KMS-11 (cell line): ENCODE measurements around the gene MAP2K5.

ENCODE experiments used
- H2AFZ ChIP-seq: fragments of 200-600 bp; sonication (generic); 2 replicates; pipeline ENCODE4 v1.6.1; 2016; ENCODE audit warnings: antibody characterized with exemption, mixed run types, low read depth
- H3K27ac ChIP-seq: fragments of 200-600 bp; sonication (generic); 2 replicates; pipeline ENCODE4 v1.6.1; 2016; ENCODE audit warnings: mild to moderate bottlenecking, mixed run types
- H3K27me3 ChIP-seq: fragments of 200-600 bp; sonication (generic); 2 replicates; pipeline ENCODE4 v1.6.1; 2017; ENCODE audit warnings: mild to moderate bottlenecking, low read depth, mixed run types, moderate library complexity; ENCODE audit not compliant: insufficient read depth
- H3K36me3 ChIP-seq: fragments of 200-600 bp; sonication (generic); 2 replicates; pipeline ENCODE4 v1.6.1; 2017; ENCODE audit warnings: mild to moderate bottlenecking, mixed run types; ENCODE audit not compliant: insufficient read depth
- H3K4me1 ChIP-seq: fragments of 200-600 bp; sonication (generic); 2 replicates; pipeline ENCODE4 v1.6.1; 2016; ENCODE audit warnings: mild to moderate bottlenecking, low read depth, mixed run types; ENCODE audit not compliant: poor library complexity, severe bottlenecking
- H3K4me2 ChIP-seq: fragments of 200-600 bp; sonication (generic); 2 replicates; pipeline ENCODE4 v1.7.0; 2016; ENCODE audit warnings: mild to moderate bottlenecking, mixed run types
- H3K4me3 ChIP-seq: fragments of 200-600 bp; sonication (generic); IDR thresholded peaks from 2 replicates; pipeline ENCODE4 v1.6.1; 2017; ENCODE audit warnings: low read depth, low read length, mixed read lengths; ENCODE audit not compliant: insufficient read depth
- H3K79me2 ChIP-seq: fragments of 200-600 bp; sonication (generic); 2 replicates; pipeline ENCODE4 v1.6.1; 2016; ENCODE audit warnings: low read depth, mixed run types; ENCODE audit not compliant: insufficient read depth
- H3K9ac ChIP-seq: fragments of 200-600 bp; sonication (generic); 2 replicates; pipeline ENCODE4 v1.6.1; 2016; ENCODE audit warnings: mild to moderate bottlenecking, mixed run types
- H4K20me1 ChIP-seq: fragments of 200-600 bp; sonication (generic); 2 replicates; pipeline ENCODE4 v1.6.1; 2016; ENCODE audit warnings: mild to moderate bottlenecking, mixed run types; ENCODE audit not compliant: insufficient read depth
- CTCF ChIP-seq: fragments of 200-600 bp; sonication (generic); conservative IDR thresholded peaks from 2 replicates; pipeline ENCODE4 v1.6.1; 2017; ENCODE audit warnings: low read depth, mild to moderate bottlenecking, antibody characterized with exemption, low read length, moderate library complexity, mixed read lengths

Gene MAP2K5

GRCh38 chr15:67722030-67722817, 179.7 kb downstream of the MAP2K5 start:
- Histone ChIP-seq H3K4me1 (no peaks in the 10 kb centered on the region), H3K36me3 (no peaks in the 10 kb centered on the region), H3K4me2 (no peak overlapping the region), H3K79me2 (no peaks in the 10 kb centered on the region), H3K27ac (no peak overlapping the region), H4K20me1 (no peaks in the 10 kb centered on the region), H3K4me3 (no peak overlapping the region), H3K9ac (no peak overlapping the region), H2AFZ (no peak overlapping the region), H3K27me3 (no peaks in the 10 kb centered on the region)
- no peak for TF ChIP-seq CTCF

- Histone ChIP-seq H3K4me2 (no peak overlapping the region), H3K79me2 (no peaks in the 10 kb centered on the region), H3K27ac (no peak overlapping the region), H3K4me1 (no peaks in the 10 kb centered on the region), H3K36me3 (no peaks in the 10 kb centered on the region), H3K4me3 (no peak overlapping the region), H3K9ac (no peak overlapping the region), H3K27me3 (no peaks in the 10 kb centered on the region), H2AFZ (no peak overlapping the region), H4K20me1 (no peaks in the 10 kb centered on the region)
- TF ChIP-seq CTCF, result no peak
These were observed 181.0 kb downstream of the MAP2K5 start for GRCh38 chr15:67723294-67724024.

- no peaks in the 10 kb centered on the region for H4K20me1 ChIP-seq
- no peak overlapping the region for H3K9ac ChIP-seq
- no peak overlapping the region for H3K4me3 ChIP-seq
- H3K4me2 ChIP-seq, result no peak overlapping the region
- no peaks in the 10 kb centered on the region for H3K79me2 ChIP-seq
- no peak overlapping the region for H3K27ac ChIP-seq
- no peak for TF ChIP-seq CTCF
- H3K36me3 ChIP-seq, result no peaks in the 10 kb centered on the region
- H3K27me3 ChIP-seq, result no peaks in the 10 kb centered on the region
- no peaks in the 10 kb centered on the region for H3K4me1 ChIP-seq
- H2AFZ ChIP-seq, result no peak overlapping the region
These were observed 182.3 kb downstream of the MAP2K5 start for GRCh38 chr15:67724691-67725375.

GRCh38 chr15:67730135-67730534, 187.6 kb downstream of the MAP2K5 start:
- H3K4me3 ChIP-seq, result no peak overlapping the region
- H3K4me1 ChIP-seq, result no peaks in the 10 kb centered on the region
- no peaks in the 10 kb centered on the region for H3K79me2 ChIP-seq
- no peaks in the 10 kb centered on the region for H4K20me1 ChIP-seq
- TF ChIP-seq CTCF, result no peak
- no peaks in the 10 kb centered on the region for H3K27me3 ChIP-seq
- no peak overlapping the region for H2AFZ ChIP-seq
- no peaks in the 10 kb centered on the region for H3K36me3 ChIP-seq
- H3K27ac ChIP-seq, result no peak overlapping the region
- no peak overlapping the region for H3K4me2 ChIP-seq
- H3K9ac ChIP-seq, result no peak overlapping the region
